Measurements from ENCODE around the gene SLC27A5. TPM values are rescaled to one million over a fixed set of nuclear protein-coding genes. Genes with fewer than 3 reads are reported as not detected.

The SLC27A5 gene, protein sequence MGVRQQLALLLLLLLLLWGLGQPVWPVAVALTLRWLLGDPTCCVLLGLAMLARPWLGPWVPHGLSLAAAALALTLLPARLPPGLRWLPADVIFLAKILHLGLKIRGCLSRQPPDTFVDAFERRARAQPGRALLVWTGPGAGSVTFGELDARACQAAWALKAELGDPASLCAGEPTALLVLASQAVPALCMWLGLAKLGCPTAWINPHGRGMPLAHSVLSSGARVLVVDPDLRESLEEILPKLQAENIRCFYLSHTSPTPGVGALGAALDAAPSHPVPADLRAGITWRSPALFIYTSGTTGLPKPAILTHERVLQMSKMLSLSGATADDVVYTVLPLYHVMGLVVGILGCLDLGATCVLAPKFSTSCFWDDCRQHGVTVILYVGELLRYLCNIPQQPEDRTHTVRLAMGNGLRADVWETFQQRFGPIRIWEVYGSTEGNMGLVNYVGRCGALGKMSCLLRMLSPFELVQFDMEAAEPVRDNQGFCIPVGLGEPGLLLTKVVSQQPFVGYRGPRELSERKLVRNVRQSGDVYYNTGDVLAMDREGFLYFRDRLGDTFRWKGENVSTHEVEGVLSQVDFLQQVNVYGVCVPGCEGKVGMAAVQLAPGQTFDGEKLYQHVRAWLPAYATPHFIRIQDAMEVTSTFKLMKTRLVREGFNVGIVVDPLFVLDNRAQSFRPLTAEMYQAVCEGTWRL
- total RNA-seq: 10 to 100 TPM; 15.1 to 29.1 TPM

DNA sequence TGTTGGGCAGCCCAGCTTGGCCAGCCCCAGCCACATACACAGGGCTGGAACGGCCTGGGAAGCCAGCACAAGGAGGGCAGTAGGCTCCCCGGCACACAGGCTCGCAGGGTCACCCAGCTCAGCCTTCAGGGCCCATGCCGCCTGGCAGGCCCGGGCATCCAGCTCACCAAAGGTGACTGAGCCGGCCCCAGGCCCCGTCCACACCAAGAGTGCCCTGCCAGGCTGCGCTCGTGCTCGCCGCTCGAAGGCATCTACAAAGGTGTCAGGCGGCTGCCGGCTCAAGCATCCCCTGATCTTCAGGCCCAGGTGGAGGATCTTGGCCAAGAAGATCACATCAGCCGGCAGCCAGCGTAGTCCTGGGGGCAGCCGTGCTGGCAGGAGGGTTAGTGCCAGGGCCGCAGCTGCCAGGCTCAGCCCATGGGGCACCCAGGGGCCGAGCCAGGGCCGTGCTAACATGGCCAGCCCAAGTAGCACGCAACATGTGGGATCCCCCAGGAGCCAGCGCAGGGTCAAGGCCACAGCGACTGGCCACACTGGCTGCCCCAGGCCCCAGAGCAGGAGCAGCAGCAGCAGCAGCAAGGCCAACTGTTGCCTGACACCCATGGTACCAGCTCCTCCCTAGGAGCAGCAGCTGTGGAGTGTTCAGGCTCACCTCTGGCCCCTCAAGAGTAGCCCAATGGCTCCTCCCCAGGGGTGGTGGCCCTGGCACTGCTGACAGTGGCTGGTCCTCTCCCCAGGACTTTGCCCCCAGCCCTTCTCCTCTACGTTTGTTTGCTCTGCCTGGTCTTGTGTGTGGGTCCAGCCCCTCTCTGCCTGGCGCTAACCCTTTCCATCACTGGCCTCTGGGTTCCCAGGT, at the start of gene SLC27A5:
SLC27A5 (minus strand) TSS at position 640 of the 856 bp plus-strand sequence; CDS start at position 603, 37 bp downstream.
- Mint-ChIP-seq H3K36me3 (peaks cover 6% of the 10 kb centered on the region), H3K27ac (no peak within 1 kb of the TSS), H3K9me3 (no peaks in the 10 kb centered on the region), H3K4me3 (no peak within 1 kb of the TSS), H3K4me1 (ENCODE audit: low read depth in 2 of 2) (peaks cover 8 to 23% of the 10 kb centered on the region in 2 donors), H3K27me3 (no peaks in the 10 kb centered on the region)
- no peak for ATAC-seq
- DNase-seq (ENCODE audit: low spot score): no peak

DNA sequence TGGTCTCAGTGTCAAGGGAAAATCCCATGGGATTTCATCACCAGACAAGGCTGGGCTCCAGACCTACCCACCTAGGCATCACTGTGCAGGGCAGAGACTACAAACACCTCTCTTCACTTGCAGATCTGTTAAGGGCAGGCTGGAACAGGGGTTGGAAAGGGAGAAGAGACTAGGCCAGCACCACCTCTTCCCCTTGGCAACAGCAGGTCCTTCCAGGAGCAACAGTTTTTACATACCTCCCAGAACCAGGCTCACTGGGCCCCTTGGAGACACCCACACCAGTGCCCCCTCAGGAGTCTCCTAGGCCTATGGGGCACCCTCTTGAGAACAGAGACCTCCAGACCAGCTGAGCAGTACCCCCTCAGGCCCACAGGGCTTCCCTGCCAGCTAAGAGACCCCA, 49.1 kb upstream of the SLC27A5 start:
- Mint-ChIP-seq H3K9me3 (no peaks in the 10 kb centered on the region), H3K36me3 (peaks cover 9% of the 10 kb centered on the region), H3K27me3 (peaks cover 0 to 3% of the 10 kb centered on the region in 2 donors), H3K4me3 (peak overlapping the region; percentile 67), H3K27ac (peak overlapping the region in 1 of 2 donors; percentile 100), H3K4me1 (ENCODE audit: low read depth in 2 of 2) (peaks cover 47 to 53% of the 10 kb centered on the region in 2 donors)
- no peak for ATAC-seq
- peak; percentile 28 for DNase-seq (ENCODE audit: low spot score)

DNA sequence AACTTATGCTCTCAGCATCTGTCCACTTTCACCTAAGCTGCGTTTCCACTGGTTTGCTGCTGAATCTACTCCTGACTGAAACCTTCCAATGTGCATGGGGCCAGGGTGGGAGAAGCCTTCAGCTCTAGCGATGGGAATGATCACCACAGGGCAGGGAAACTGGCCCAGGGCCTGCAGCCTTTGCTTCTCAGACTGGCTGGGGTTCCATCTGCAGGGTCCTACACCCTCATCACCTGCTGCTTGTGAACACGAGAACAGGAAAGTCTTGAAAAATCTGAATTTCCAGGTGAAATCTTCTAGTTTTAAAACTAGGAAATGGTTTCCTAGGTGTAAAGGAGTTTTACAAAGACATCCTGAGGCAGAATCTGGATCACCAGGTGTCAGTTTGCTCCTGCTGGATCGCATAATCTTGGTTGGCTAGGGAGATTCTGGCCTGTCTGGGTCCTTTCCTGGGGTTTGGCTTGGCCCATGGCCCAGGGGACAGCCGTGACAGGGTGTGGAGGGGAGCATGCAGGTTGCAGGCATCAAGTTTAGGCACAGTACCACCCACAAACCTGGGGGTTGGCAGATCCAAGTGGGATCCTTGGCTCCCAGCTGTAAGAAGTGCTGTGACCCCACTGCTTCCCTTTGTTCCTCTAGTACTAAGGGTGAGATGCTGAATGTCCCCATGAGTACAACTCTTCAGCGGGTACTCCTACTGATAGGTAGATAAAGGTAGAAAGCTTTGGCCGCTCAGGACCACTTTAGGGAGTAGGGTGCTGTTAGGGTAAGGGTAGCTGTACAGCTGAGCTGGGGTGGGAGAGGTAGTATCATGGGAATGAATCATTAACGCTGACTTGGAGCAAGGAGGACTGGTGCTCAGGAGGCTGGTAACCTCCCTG, 48.5 kb upstream of the SLC27A5 start:
- ATAC-seq: no peak
- DNase-seq (ENCODE audit: low spot score): peak; percentile 48
- H3K27me3 Mint-ChIP-seq: peaks cover 0 to 3% of the 10 kb centered on the region in 2 donors
- H3K4me1 Mint-ChIP-seq (ENCODE audit: low read depth in 2 of 2): peaks cover 50 to 56% of the 10 kb centered on the region in 2 donors
- peaks cover 9% of the 10 kb centered on the region for H3K36me3 Mint-ChIP-seq
- peak overlapping the region; percentile 98 to 100 for H3K27ac Mint-ChIP-seq
- H3K4me3 Mint-ChIP-seq: peak overlapping the region; percentile 99
- H3K9me3 Mint-ChIP-seq: no peaks in the 10 kb centered on the region

DNA sequence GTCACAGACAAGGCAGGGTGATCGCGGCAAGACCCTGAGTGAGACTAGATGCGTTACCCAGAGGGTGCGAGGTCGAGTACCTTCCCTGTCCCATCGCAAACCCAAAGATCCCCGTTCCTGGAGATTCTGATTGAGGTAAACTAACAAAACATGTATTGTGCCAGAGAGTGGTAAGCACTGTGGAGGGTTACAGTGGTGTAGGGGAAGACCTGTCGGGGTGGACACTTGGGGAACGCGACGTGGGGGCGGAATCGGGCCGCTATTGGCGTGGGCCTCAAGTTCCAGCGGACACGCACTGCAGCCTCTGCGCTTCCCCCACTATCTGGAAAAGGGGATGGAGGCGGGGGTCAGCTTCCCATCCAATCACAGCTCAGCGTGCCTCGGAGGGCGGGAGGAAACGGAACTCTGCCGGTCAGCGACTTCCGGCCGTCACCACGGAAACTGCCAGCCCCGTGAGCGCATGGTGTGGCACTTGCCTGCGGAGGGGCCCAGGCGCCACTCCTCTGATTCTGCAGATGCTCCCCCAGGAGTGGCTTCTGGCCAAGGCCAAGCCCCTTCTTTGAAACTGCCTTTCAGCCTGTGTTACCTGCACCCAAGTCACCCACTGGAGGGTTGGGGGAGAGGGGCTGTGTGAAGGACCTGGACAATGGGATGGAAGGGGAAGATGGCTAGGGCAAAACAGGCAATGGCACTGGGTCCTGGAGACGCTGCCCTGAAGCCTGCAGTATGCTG, 47.6 kb upstream of the SLC27A5 start:
- H3K4me3 Mint-ChIP-seq: peak overlapping the region; percentile 99
- peaks cover 56 to 59% of the 10 kb centered on the region in 2 donors for H3K4me1 Mint-ChIP-seq (ENCODE audit: low read depth in 2 of 2)
- no peaks in the 10 kb centered on the region for H3K9me3 Mint-ChIP-seq
- DNase-seq (ENCODE audit: low spot score) (peak; percentile 92), ATAC-seq (peak; percentile 37 to 55)
- H3K27ac Mint-ChIP-seq: peak overlapping the region; percentile 98 to 100
- H3K36me3 Mint-ChIP-seq: peaks cover 10% of the 10 kb centered on the region
- H3K27me3 Mint-ChIP-seq: peaks cover 0 to 3% of the 10 kb centered on the region in 2 donors

DNA sequence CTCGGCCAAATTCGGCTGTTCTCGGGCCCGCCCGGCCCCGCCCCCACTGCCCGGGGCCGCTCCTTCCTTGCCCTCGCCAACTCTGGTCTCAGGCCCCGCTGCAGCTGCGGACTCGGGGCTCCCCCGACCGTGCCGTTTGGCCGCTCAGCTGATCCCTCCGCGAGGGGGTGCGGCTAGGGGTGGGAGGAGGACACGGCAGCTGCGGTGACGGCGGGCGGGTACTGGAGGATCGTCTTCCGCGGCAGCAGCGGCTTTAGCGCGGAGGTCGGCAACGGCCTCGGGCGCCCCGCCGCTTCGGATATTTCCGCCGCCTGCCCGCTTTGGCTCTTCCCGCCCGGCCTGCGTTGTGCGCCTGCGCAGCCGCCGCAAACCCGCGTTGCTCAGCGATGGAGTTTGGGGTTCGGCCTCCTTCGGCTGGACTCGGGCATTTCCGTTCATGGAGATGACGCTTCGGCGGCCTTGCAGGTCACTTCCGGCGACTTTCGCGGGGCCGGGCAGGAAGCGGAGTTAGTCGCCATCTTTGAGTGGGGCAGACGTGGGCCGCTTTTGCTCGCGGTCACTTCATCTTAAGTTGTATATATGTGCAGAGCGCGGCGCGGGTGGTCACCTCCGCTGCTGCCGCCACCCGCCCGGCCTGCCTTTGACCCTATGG, 47.0 kb upstream of the SLC27A5 start:
- DNase-seq (ENCODE audit: low spot score) (peak; percentile 99), ATAC-seq (peak; percentile 79 to 85)
- Mint-ChIP-seq H3K27ac (peak overlapping the region; percentile 98 to 100), H3K4me3 (peak overlapping the region; percentile 99), H3K4me1 (ENCODE audit: low read depth in 2 of 2) (peaks cover 56 to 61% of the 10 kb centered on the region in 2 donors), H3K9me3 (no peaks in the 10 kb centered on the region), H3K27me3 (peaks cover 0 to 3% of the 10 kb centered on the region in 2 donors), H3K36me3 (peaks cover 17% of the 10 kb centered on the region)

DNA sequence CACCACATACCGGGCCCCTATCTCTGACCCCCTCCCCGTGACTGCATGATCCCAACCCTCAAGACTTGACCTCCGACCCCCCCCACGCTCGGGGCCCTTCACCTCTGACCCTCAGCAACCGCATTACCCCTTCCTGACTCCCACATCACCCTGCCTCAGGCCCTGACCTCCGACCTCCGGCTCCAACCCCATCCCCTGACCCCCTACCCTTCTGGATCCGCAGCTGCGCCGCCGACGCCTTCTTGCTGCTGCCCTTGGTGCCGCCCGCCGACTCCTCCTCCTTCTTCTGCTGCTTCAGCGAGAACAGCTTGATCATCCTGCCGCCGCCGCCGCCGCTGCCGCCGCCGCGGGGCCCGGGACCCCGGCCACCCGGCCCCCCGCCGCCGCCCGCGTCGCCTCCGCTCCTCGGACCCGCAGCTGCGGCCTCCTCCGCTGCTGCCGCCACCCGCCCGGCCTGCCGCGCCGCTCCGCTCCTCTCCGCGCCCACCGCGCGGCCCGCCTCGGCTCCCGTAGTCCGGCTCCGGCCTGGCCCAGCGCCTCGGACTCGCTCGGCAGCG, 46.4 kb upstream of the SLC27A5 start, which contains the start of gene UBE2M:
UBE2M (minus strand) TSS at position 546 of the 557 bp plus-strand sequence; CDS start at position 316, 230 bp downstream.
- ATAC-seq (peak; percentile 1), DNase-seq (ENCODE audit: low spot score) (no peak)
- no peaks in the 10 kb centered on the region for H3K9me3 Mint-ChIP-seq
- peak within 1 kb of the TSS; percentile 98 to 100 for H3K27ac Mint-ChIP-seq
- peak within 1 kb of the TSS; percentile 99 for H3K4me3 Mint-ChIP-seq
- H3K4me1 Mint-ChIP-seq (ENCODE audit: low read depth in 2 of 2): peaks cover 54 to 59% of the 10 kb centered on the region in 2 donors
- H3K27me3 Mint-ChIP-seq: no peaks in the 10 kb centered on the region
- H3K36me3 Mint-ChIP-seq: peaks cover 20% of the 10 kb centered on the region

DNA sequence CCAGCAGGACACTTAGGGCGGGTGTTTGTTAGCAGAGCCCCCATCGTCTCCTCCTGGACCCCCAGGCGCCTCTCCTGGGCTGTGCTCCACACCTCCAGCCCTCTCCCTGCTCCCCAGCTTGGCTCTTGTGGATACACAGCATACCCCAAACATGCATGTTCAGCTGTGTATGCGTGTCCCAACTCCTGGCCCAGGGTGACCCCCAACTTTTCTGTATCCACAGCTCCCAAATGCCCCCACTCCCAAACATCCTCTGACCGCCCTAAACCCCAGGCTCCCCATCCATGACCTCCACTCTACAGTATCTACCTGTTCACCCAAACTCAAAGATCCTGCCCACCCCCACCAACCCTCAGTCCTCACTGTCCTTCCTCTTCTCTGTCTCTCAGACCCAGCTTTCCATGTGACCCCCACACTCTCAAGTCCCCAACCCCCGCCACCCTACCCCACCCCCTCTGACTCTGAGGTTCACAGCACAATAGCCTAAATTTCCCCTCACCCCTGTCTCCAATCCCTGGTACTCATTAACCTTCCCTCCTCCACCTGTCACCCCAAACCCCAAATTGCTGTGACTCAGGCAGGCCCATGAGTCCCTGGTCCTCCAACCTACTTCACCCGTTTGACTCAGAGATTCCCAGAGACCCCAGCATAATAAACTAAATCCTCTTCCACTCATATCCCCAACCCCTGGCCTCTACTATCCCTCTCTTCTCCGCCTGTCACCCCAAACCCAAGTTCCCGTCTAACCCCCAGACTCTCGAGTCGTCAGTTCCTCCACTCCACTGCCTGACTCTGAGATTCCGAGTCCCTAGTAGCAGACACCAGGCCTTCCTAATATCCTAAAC, 45.7 kb upstream of the SLC27A5 start:
- DNase-seq (ENCODE audit: low spot score) (peak; percentile 28), ATAC-seq (no peak)
- peaks cover 61 to 64% of the 10 kb centered on the region in 2 donors for H3K4me1 Mint-ChIP-seq (ENCODE audit: low read depth in 2 of 2)
- peak overlapping the region; percentile 98 to 100 for H3K27ac Mint-ChIP-seq
- H3K27me3 Mint-ChIP-seq: no peaks in the 10 kb centered on the region
- no peaks in the 10 kb centered on the region for H3K9me3 Mint-ChIP-seq
- peak overlapping the region; percentile 99 for H3K4me3 Mint-ChIP-seq
- H3K36me3 Mint-ChIP-seq: peaks cover 27% of the 10 kb centered on the region

DNA sequence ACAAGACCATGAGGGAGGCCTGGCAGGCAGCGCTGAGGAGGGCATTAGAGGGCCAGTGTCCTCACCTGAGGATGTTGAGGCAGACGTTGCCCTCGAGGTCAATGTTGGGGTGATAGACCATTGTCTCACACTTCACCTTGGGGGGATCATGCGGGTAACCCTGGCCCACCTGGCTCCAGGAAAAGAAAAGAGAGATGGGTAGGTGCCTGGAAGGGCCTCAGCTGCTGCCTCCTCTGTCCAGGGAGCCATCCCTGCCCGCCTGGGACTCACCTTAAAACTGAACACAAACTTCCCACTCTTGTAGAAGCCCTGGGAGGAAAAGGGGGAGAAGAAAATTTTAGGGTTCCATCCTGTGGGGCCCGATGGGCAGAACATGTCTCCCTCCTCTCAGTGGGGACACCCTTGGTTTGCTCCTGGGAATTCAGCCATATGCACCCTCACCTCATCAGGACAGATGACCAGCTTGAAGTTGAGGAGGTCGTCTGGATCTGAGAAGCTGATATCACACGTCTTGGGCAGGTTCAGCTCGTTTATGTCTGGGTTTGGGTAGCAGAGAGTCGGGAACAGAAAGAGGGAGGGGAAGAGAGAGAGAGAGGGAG, 44.9 kb upstream of the SLC27A5 start:
- H3K4me3 Mint-ChIP-seq: peak overlapping the region; percentile 99
- H3K27ac Mint-ChIP-seq: peak overlapping the region; percentile 98 to 100
- no peaks in the 10 kb centered on the region for H3K27me3 Mint-ChIP-seq
- H3K36me3 Mint-ChIP-seq: peaks cover 28% of the 10 kb centered on the region
- ATAC-seq (no peak), DNase-seq (ENCODE audit: low spot score) (no peak)
- H3K9me3 Mint-ChIP-seq: no peaks in the 10 kb centered on the region
- peaks cover 62 to 63% of the 10 kb centered on the region in 2 donors for H3K4me1 Mint-ChIP-seq (ENCODE audit: low read depth in 2 of 2)

DNA sequence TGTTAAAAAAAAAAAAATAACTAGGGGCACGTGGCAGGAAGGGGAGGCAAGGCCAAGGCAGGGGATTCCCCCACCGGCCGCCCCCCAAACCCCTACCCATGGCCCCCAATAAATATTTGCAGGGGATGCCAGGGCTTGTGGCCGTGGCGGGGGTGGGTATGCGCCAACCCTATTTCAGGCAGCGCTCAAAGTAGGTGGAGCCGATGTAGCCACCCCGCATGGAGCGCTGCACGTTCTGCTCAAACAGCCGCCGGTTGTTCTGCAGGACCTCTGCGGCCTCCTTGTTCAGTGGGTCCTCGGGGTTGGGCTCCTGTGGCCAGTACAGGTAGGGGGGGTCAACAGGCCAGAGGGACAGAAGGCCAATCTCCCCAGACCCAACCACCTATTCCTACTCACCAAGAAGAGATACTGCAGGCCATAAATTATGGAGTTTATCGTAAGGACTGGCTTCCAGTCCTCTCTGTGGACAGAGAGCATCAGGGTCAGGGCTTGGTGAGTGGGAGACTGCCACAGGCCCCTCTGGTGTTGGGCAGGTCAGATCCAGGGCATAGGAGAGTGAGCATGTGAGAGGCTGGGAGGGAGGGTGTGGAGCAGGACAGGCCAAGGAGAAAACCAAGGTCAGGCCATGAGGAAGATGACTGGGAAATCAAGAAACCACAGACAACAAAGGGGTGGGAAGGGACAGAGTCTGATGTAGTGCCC, 44.3 kb upstream of the SLC27A5 start:
- Mint-ChIP-seq H3K4me3 (peak overlapping the region; percentile 99), H3K27ac (peak overlapping the region; percentile 98 to 100), H3K4me1 (ENCODE audit: low read depth in 2 of 2) (peaks cover 59 to 62% of the 10 kb centered on the region in 2 donors), H3K36me3 (peaks cover 28% of the 10 kb centered on the region), H3K9me3 (no peaks in the 10 kb centered on the region), H3K27me3 (no peaks in the 10 kb centered on the region)
- DNase-seq (ENCODE audit: low spot score) (no peak), ATAC-seq (no peak)

DNA sequence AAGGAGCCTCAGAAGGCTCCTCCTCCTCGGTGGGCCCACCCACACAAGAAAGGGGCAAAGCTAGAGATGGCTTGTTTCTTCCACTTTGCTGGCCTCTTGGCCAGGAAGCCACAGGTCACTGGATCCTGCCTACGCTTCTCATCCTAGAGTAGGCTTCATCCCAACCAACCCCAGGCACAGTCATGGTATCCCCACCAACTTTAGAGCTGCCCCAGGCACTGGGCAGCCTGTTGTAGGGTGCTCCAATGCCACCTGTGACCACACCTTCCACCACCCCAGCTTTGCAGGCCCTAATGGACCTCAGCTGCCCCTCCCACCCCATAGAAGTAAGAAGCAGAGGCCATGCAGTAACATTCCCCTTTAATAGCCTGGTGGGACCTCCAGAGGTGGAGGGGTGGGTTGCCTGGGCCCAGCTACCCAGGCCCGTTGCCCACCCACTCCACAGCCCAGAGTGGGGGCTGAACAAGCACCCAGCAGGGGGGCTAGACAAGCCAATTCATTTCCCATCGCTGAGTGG, 43.6 kb upstream of the SLC27A5 start:
- Mint-ChIP-seq H3K4me3 (peak overlapping the region; percentile 99), H3K36me3 (peaks cover 28% of the 10 kb centered on the region), H3K27ac (peak overlapping the region; percentile 98 to 100), H3K4me1 (ENCODE audit: low read depth in 2 of 2) (peaks cover 59 to 62% of the 10 kb centered on the region in 2 donors), H3K27me3 (no peaks in the 10 kb centered on the region), H3K9me3 (no peaks in the 10 kb centered on the region)
- no peak for DNase-seq (ENCODE audit: low spot score)
- no peak for ATAC-seq
